SK-N-SH (cell line): ENCODE data around the gene KNDC1. TPM values are rescaled to one million over a fixed set of nuclear protein-coding genes. Genes with fewer than 3 reads are reported as not detected.

Source experiments
- CTCF ChIA-PET: fragments of 300-600, 350-600 bp; formaldehyde crosslinking; extraction: SDS; loops from one replicate; lab custom pipeline; 2021; lab: Yijun Ruan, JAX
- POLR2A ChIA-PET: fragments of 350-600 bp; sonication (Branson Sonifier 250); formaldehyde crosslinking; extraction: SDS; loops from one replicate; lab custom pipeline; 2020; ENCODE audit warnings: antibody characterized with exemption, inconsistent platforms; lab: Yijun Ruan, JAX
- DNase-seq: peaks from one replicate; pipeline ENCODE4 v3.0.0; 2012
- H2AFZ ChIP-seq: fragments of 200-600 bp; sonication (generic); 2 replicates; pipeline ENCODE4 v1.8.1; 2016; ENCODE audit warnings: antibody characterized with exemption, mild to moderate bottlenecking, low read depth
- H3F3A ChIP-seq: fragments of 200-600 bp; sonication (generic); replicated peaks from 2 replicates; pipeline ENCODE3; 2016; ENCODE audit warnings: antibody characterized with exemption, mild to moderate bottlenecking; ENCODE audit not compliant: insufficient read depth
- H3K27ac ChIP-seq, 2 experiments: fragments of 200-500 bp in 1 of 2; fragments of 200-600 bp in 1 of 2; sonication (Bioruptor generic) in 1 of 2; sonication (generic), shearing (Covaris generic) in 1 of 2; 2 replicates each; pipeline versions ENCODE4 v1.5.1 to v1.6.1; 2014 to 2016; ENCODE audit warnings: low read depth in 2 of 2, inconsistent platforms in 1 of 2, low read length in 1 of 2, mild to moderate bottlenecking in 1 of 2, mixed read lengths in 1 of 2
- H3K27me3 ChIP-seq: fragments of 200-600 bp; sonication (generic), shearing (Covaris generic); 2 replicates; pipeline ENCODE4 v1.6.1; 2016; ENCODE audit warnings: mixed run types; ENCODE audit not compliant: insufficient read depth
- H3K36me3 ChIP-seq, 2 experiments: fragments of 200-500 bp in 1 of 2; fragments of 200-600 bp in 1 of 2; sonication (Bioruptor generic) in 1 of 2; sonication (generic) in 1 of 2; replicated peaks in 1 of 2; 2 replicates each; pipeline versions ENCODE3 to v1.5.1; 2014 to 2016; ENCODE audit warnings: low read length in 1 of 2, mild to moderate bottlenecking in 1 of 2; ENCODE audit not compliant: insufficient read depth in 2 of 2, control insufficient read depth in 1 of 2
- H3K4me1 ChIP-seq, 2 experiments: fragments of 200-500 bp in 1 of 2; fragments of 200-600 bp in 1 of 2; sonication (Bioruptor generic) in 1 of 2; sonication (generic), shearing (Covaris generic) in 1 of 2; 2 replicates each; pipeline versions ENCODE4 v1.5.1 to v1.6.1; 2014 to 2016; ENCODE audit warnings: low read depth in 1 of 2, low read length in 1 of 2, mixed run types in 1 of 2; ENCODE audit not compliant: insufficient read depth in 2 of 2, control insufficient read depth in 1 of 2
- H3K4me2 ChIP-seq: fragments of 200-600 bp; sonication (generic), shearing (Covaris generic); 2 replicates; pipeline ENCODE4 v1.6.1; 2017; ENCODE audit warnings: mixed run types
- H3K4me3 ChIP-seq, 2 experiments: fragments of 200-500 bp in 1 of 2; fragments of 200-600 bp in 1 of 2; sonication (Bioruptor generic) in 1 of 2; sonication (generic), shearing (Covaris generic) in 1 of 2; 2 replicates each; pipeline versions ENCODE4 v1.5.1 to v1.8.1; 2014 to 2016; ENCODE audit warnings: low read depth in 2 of 2, inconsistent platforms in 1 of 2, low read length in 1 of 2, mild to moderate bottlenecking in 1 of 2, mixed read lengths in 1 of 2, moderate library complexity in 1 of 2
- H3K79me2 ChIP-seq: fragments of 200-600 bp; sonication (generic); 2 replicates; pipeline ENCODE4 v1.8.1; 2017; ENCODE audit warnings: mild to moderate bottlenecking; ENCODE audit not compliant: insufficient read depth
- H3K9ac ChIP-seq: fragments of 200-600 bp; sonication (generic); 2 replicates; pipeline ENCODE4 v1.6.1; 2017; ENCODE audit warnings: mixed run types
- H3K9me2 ChIP-seq: fragments of 200-600 bp; sonication (generic); 2 replicates; pipeline ENCODE4 v1.6.1; 2017; ENCODE audit warnings: mixed run types
- H3K9me3 ChIP-seq: fragments of 200-600 bp; sonication (generic); 2 replicates; pipeline ENCODE4 v1.6.1; 2017; ENCODE audit warnings: mixed run types, mild to moderate bottlenecking, moderate library complexity
- H4K20me1 ChIP-seq: fragments of 200-600 bp; sonication (generic); 2 replicates; pipeline ENCODE4 v1.6.1; 2017; ENCODE audit warnings: mild to moderate bottlenecking, mixed run types; ENCODE audit not compliant: insufficient read depth
- EP300 ChIP-seq, 2 experiments: IDR thresholded peaks; 2 replicates each; pipeline versions ENCODE4 v1.4.0 to v1.6.1; 2012; ENCODE audit warnings: borderline replicate concordance in 1 of 2, low read depth in 1 of 2, low read length in 1 of 2
- FOXJ3 ChIP-seq: sonication (generic); formaldehyde crosslinking; IDR thresholded peaks from 2 replicates; pipeline ENCODE4 v1.5.1; 2020; ENCODE audit warnings: mild to moderate bottlenecking, missing genetic modification reagents
- JUND ChIP-seq: IDR thresholded peaks from 2 replicates; pipeline ENCODE4 v1.4.0; 2012
- MXI1 ChIP-seq: IDR thresholded peaks from 2 replicates; pipeline ENCODE4 v1.6.1; 2012; ENCODE audit warnings: mild to moderate bottlenecking, low read depth, low read length, improper control_type of control experiment
- NRF1 ChIP-seq: IDR thresholded peaks from 2 replicates; pipeline ENCODE4 v1.6.1; 2012; ENCODE audit warnings: low read depth, mild to moderate bottlenecking, low read length
- RAD21 ChIP-seq: IDR thresholded peaks from 2 replicates; pipeline ENCODE4 v1.6.1; 2012; ENCODE audit warnings: mild to moderate bottlenecking, low read length
- TCF12 ChIP-seq: IDR thresholded peaks from 2 replicates; pipeline ENCODE4 v1.4.0; 2012
- USF1 ChIP-seq: IDR thresholded peaks from 2 replicates; pipeline ENCODE4 v1.4.0; 2012; ENCODE audit warnings: low read depth, borderline replicate concordance
- USF2 ChIP-seq: fragments of 150-350 bp; IDR thresholded peaks from 2 replicates; pipeline ENCODE4 v1.6.1; 2017; ENCODE audit warnings: antibody characterized with exemption, low read length, low read depth, borderline replicate concordance
- WGBS: methylation state at CpG from one replicate; pipeline ENCODE4 v1.1.6; 2017; ENCODE audit warnings: low lambda C conversion rate; 5-methylcytosine and 5-hydroxymethylcytosine counted together
- polyA plus RNA-seq, 3 experiments: library from polyadenylated mRNA; depleted of rRNA; stranded (reverse); fragments of >200 nt; gene quantifications; 2 replicates each; pipeline ENCODE4 v1.2.3, GENCODE V29; 2012

The KNDC1 gene
- polyA plus RNA-seq, 1 of the 3 experiments (the other 2 are of a cell fraction), result 1.4 TPM

GRCh38 chr10:133182791-133183645 lies 23.0 kb downstream of the KNDC1 start (continued):
- TF ChIP-seq USF2, result no peak
- TF ChIP-seq JUND, result no peak
- TF ChIP-seq NRF1, result no peak

DNA sequence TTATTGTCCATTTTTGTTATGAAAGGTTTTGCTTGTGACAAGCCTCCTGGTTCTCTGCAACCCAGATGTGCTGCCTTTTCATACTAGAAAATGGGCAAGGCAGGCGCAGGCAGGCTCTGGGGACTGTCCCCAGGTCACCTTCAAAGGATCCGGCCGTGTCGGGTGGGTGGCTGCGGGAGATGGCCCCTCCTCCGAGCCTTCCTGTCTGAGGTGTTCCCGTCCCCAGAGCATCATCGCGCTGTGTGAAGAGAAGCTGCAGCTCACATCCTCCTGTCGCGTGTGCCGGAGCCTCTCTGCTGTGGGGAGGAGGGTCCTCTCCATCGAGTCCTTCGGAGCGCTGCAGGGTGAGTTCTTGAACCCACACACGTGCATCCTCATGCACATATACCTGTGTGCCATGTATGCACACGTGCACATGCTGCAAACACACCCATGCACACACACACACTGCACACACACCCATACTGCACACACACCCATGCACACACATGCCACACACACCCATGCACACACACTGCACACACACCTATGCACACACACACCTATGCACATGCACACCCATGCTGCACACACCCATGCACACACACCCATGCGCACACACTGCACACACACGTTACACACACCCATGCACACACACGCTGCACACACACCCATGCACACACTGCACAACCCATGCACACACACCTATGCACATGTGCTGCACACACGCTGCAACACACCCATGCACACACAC lies 23.8 kb downstream of the KNDC1 start:
- no peak overlapping the region for H3K4me3 ChIP-seq
- H3K79me2 ChIP-seq, result no peaks in the 10 kb centered on the region
- H3K27me3 ChIP-seq, result no peaks in the 10 kb centered on the region; the same call in 1 of the 2 replicates
- DNase-seq, result no peak
- no peaks in the 10 kb centered on the region for H3K9me2 ChIP-seq
- H3K4me2 ChIP-seq, result no peak overlapping the region
- no peak overlapping the region for H3K9ac ChIP-seq
- ChIA-PET CTCF (no interaction called here), POLR2A (no interaction called here)
- peaks cover 0 to 7% of the 10 kb centered on the region in 2 experiments; a peak in 1 of 4 replicates for H3K4me1 ChIP-seq
- H2AFZ ChIP-seq, result no peak overlapping the region
- H3K9me3 ChIP-seq, result no peaks in the 10 kb centered on the region
- H3K36me3 ChIP-seq, result no peaks in the 10 kb centered on the region
- no peaks in the 10 kb centered on the region for H4K20me1 ChIP-seq
- TF ChIP-seq EP300 (IDR thresholded peaks at IDR 0.05; ENCODE audit: borderline replicate concordance in 1 of 2, low read depth in 1 of 2, low read length in 1 of 2) (no peak), NRF1 (no peak)
- no peak overlapping the region for H3K27ac ChIP-seq
- H3F3A ChIP-seq, result no peaks in the 10 kb centered on the region
- 55% methylated on average over 21 of the region's 21 CpGs for WGBS

GRCh38 chr10:133184591-133185244 lies 24.7 kb downstream of the KNDC1 start:
- Histone ChIP-seq H3K9me3 (no peaks in the 10 kb centered on the region), H3F3A (no peaks in the 10 kb centered on the region), H3K36me3 (no peaks in the 10 kb centered on the region), H3K27ac (no peak overlapping the region), H3K4me1 (peaks cover 0 to 6% of the 10 kb centered on the region in 2 experiments; a peak in 1 of 4 replicates), H4K20me1 (no peaks in the 10 kb centered on the region), H3K4me3 (no peak overlapping the region), H3K9me2 (no peaks in the 10 kb centered on the region), H3K27me3 (no peaks in the 10 kb centered on the region; the same call in 1 of the 2 replicates), H2AFZ (no peak overlapping the region), H3K4me2 (no peak overlapping the region), H3K9ac (no peak overlapping the region), H3K79me2 (no peaks in the 10 kb centered on the region)
- WGBS, result 48% methylated on average over 16 of the region's 23 CpGs
- DNase-seq, result no peak
- TF ChIP-seq EP300 (IDR thresholded peaks at IDR 0.05; ENCODE audit: borderline replicate concordance in 1 of 2, low read depth in 1 of 2, low read length in 1 of 2), result no peak
- no peak for TF ChIP-seq USF1
- TF ChIP-seq FOXJ3, result no peak
- no peak for TF ChIP-seq TCF12
- TF ChIP-seq RAD21, result no peak
- no peak for TF ChIP-seq MXI1
- CTCF ChIA-PET, result no interaction called here
- POLR2A ChIA-PET, result no interaction called here
